NCI-H345 (cell line): ENCODE measurements around the gene TPRX2.
"Not testable (repeated sequence)": the region's sequence is repeated elsewhere in the genome, so short reads cannot be mapped to it uniquely, and the experiment has no call there.

Experiments
- DNase-seq: peaks from one replicate; lab custom pipeline; 2025; lab: John Stamatoyannopoulos, UW

TPRX2 gene, protein sequence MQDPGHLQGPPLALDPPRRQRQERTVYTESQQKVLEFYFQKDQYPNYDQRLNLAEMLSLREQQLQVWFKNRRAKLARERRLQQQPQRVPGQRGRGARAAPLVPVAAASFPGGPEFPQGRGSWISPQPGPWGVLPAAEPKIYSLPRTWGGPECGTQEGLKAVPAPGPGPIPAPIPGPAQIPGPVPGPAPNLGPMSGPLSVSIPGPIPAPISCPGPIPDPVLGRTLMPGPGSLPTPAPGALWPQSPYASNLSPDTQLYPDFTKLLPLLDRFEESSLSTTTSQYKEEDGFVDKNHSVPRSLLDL

GRCh38 chr19:47858646-47859285 is at the start of gene TPRX2:
Gene TPRX2 (plus strand): TSS chr19:47859235. CDS start chr19:47859247, 12 bp downstream.
- not testable (repeated sequence) for DNase-seq

GRCh38 chr19:47813304-47813994 is 45.6 kb upstream of the TPRX2 start:
- DNase-seq, result peak; percentile 27

DNA sequence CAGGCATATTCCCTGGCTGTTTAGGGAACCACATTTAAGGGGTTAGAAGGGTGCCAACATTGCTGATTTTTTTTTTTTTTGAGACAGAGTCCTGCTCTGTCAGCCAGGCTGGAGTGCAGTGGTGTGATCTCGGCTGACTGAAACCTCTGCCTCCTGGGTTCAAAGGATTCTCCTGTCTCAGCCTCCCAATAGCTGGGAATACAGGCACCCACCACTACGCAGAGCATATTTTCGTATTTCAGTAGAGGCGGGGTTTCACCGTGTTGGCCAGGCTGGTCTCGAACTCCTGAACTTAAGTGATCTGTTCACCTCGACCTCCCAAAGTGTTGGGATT is 45.1 kb upstream of the TPRX2 start:
- DNase-seq, result no peak

GRCh38 chr19:47816270-47816669 is 42.8 kb upstream of the TPRX2 start:
- not testable (repeated sequence) for DNase-seq

DNA sequence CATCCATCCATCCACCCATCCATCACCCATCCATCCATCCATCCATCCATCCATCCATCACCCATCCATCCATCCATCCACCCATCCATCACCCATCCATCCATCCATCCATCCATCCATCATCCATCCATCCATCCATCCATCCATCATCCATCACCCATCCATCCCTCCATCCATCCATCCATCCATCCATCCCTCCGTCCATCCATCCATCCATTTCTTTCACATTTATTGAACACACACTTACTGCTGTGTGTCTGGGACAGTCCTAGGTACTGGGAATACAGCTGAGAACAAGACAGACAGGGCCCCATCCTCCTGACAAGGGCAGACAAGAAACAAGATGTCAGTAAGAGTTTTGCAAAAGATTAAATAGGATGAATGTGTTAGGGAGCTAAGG is 40.8 kb upstream of the TPRX2 start:
- DNase-seq, result not testable (repeated sequence)

GRCh38 chr19:47819858-47820257 is 39.2 kb upstream of the TPRX2 start:
- no peak for DNase-seq

DNA sequence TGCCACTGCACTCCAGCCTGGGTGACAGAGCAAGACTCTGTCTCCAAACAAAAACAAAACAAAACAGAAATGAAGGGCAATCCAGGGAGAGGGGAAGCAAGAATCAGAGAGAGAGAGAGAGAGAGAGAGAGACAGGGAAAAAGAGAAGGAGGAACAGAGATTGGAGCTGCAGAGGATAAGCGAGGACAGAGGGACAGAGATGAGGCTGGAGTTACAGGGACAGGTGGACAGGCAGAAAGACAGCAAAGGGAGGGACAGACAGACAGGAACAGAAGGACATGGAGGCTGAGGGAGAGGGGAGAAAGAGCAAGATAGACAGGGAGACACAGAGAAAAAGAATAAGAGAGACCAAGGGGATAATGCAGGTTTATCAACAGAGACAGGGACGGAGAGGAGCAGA is 38.6 kb upstream of the TPRX2 start:
- no peak for DNase-seq

GRCh38 chr19:47821460-47822020 is 37.5 kb upstream of the TPRX2 start, which contains the start of gene CRX:
Gene CRX (plus strand): TSS chr19:47821937. CDS start chr19:47834444, 12,507 bp downstream.
- DNase-seq, result no peak

- no peak for DNase-seq
Observed at GRCh38 chr19:47824396-47824795, 34.6 kb upstream of the TPRX2 start.

DNA sequence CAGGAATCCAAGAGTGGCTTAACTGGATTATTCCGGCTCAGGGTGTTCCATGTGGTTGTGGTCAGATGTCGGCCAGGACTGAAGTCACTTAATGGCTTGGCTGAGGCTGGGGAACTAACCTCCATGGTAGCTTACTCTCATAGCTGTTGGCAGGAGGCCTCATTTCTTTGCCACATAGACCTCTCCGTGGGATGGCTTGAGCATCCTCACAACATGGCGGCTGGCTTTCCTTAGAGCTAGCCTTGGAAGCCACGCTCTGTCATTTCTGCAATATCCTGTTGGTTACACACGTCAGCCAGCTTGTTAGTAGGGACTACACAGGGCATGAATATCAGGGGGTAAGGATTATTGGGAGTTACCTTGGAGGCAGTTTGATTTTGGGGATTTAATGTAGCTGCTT is 32.2 kb upstream of the TPRX2 start:
- DNase-seq, result no peak

- no peak for DNase-seq
Observed at GRCh38 chr19:47832723-47833122, 26.3 kb upstream of the TPRX2 start.

- no peak for DNase-seq
Observed at GRCh38 chr19:47836038-47836437, 23.0 kb upstream of the TPRX2 start.

- DNase-seq, result no peak
Observed at GRCh38 chr19:47839411-47839810, 19.6 kb upstream of the TPRX2 start.

GRCh38 chr19:47839913-47840312 is 19.1 kb upstream of the TPRX2 start:
- DNase-seq, result no peak

DNA sequence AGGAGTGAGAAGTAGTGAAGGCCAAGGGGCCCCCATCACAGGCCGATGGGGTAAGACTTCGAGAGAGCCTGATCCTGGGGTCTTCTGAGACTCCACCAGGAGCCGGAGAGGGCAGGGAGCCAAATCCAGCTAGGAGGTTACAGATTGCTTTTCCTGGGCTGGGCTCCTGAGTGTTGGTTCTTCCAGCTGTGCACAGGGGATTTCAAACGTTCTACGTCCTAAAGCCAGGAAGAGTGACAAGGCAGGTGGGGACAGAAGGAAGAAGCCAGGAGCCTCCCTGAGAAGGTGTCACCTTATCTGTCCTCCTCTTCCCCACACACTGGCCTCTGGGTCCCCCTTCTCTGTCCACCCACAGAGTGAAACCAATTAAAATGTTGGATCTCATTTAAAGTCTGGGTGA is 16.1 kb upstream of the TPRX2 start:
- no peak for DNase-seq

DNA sequence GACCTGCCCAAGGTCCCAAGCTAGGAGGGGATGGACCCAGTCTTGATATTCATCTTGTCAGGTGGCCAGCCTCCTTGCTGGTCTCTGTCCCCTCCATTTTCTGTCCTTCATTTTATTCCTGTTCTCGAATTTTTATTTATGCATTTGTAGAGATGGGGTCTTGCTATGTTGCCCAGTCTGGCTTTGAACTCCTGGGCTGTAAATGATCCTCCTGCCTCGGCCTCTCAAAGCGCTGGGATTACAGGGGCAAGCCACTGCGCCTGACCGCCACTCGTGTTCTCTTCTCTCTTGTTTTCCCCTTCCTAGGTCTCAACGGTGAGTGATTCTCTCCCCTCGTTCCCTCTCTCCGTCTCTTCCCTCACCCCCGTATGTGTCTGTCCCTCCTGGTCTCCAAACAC is 10.6 kb upstream of the TPRX2 start:
- no peak for DNase-seq

DNA sequence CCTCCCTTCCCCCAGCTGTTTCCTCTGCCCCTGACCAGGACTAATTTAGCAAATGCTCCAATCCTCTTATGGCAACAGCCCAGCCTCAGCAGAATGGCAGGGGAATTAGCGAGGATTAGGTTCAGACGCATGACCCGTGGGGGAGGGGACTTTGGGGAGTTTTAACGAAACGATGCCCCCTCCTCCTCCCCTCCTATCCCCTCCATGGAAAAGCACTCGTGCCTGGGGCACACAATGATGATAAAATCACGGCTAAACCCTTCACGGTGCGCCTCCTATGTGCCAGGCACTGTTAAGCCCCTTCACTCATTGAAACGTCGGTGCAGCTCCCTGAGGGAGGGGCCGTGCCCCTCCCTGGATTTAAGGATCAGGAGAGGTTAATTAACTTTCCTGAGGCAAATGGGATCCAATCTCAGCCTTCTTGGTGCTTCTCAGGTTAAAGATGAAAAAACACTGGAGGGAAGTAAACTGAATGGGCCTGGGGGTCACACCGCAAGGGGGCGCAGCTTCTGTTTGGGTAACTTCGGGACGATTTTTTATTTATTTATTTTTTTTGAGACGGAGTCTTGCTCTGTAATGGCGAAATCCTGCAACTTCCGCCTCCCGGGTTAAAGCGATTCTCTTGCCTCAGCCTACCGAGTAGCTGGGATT is 10.1 kb upstream of the TPRX2 start:
- DNase-seq, result no peak

- no peak for DNase-seq
Observed at GRCh38 chr19:47853003-47853402, 6.0 kb upstream of the TPRX2 start.

GRCh38 chr19:47854459-47854858 is 4.6 kb upstream of the TPRX2 start:
- DNase-seq, result no peak

- not testable (repeated sequence) for DNase-seq
Observed at GRCh38 chr19:47858231-47858630, 804 bp upstream of the TPRX2 start.

DNA sequence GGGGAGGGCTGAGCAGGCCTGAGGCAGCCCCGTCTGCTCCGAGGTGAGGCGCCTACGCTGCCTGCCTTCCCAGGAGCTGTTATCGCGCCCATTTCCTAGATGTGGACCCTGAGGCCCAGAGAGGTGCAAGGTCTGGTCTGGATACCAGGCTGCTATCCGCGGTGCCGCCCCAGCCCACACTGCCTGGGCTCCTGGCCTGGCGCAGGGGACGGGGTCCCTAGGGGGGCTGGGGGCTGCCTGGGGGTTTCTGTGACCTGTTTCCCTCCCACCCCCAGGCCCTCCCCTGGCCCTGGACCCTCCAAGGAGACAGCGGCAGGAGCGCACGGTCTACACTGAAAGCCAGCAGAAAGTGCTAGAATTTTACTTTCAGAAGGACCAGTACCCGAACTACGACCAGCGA is 803 bp downstream of the TPRX2 start:
- not testable (repeated sequence) for DNase-seq

- no peak for DNase-seq
Observed at GRCh38 chr19:47860602-47861297, 1.7 kb downstream of the TPRX2 start.
